ENCODE results near the gene SGMS1. TPM values are rescaled to one million over a fixed set of nuclear protein-coding genes. Genes with fewer than 3 reads are reported as not detected.
A peak's percentile ranks its signal among the peaks of the same experiment; 100 is the strongest.

The SGMS1 gene
- total and polyA plus RNA-seq, 2 experiments from 2014 or later, result 15.0 to 34.7 TPM

- peak; percentile 78 for ATAC-seq
- H3K4me1 Mint-ChIP-seq, result peaks cover 9% of the 10 kb centered on the region; the same call in 2 of the 3 replicates
- H3K36me3 Mint-ChIP-seq (ENCODE audit: low read depth), result no peaks in the 10 kb centered on the region
Measured at GRCh38 chr10:50275650-50276235, 348.0 kb downstream of the SGMS1 start.

GRCh38 chr10:50272531-50272930 lies 351.2 kb downstream of the SGMS1 start:
- no peaks in the 10 kb centered on the region for H3K4me1 Mint-ChIP-seq
- no peak for ATAC-seq
- H3K9me3 Mint-ChIP-seq, result no peaks in the 10 kb centered on the region; the same call in 2 of the 3 replicates
- H3K4me3 Mint-ChIP-seq, result no peak overlapping the region
- Histone ChIP-seq H3K9me2 (ENCODE audit: insufficient read depth) (no peaks in the 10 kb centered on the region), H4K20me1 (replicated peaks; ENCODE audit: insufficient read depth) (no peaks in the 10 kb centered on the region), H3K27me3 (ENCODE audit: insufficient read depth) (no peaks in the 10 kb centered on the region), H3F3A (replicated peaks; ENCODE audit: low read depth) (no peaks in the 10 kb centered on the region), H3K27ac (ENCODE audit: low read depth) (no peak overlapping the region), H3K79me2 (replicated peaks; ENCODE audit: insufficient read depth) (no peaks in the 10 kb centered on the region), H3K36me3 (ENCODE audit: insufficient read depth) (no peaks in the 10 kb centered on the region), H3K4me2 (no peak overlapping the region), H3K4me1 (ENCODE audit: insufficient read depth) (no peaks in the 10 kb centered on the region), H3K4me3 (no peak overlapping the region), H2AFZ (no peak overlapping the region)
- DNase-seq (ENCODE audit: low spot score), result no peak
- no peaks in the 10 kb centered on the region for H3K27me3 Mint-ChIP-seq (ENCODE audit: insufficient read depth, low read depth, poor library complexity)
- H3K27ac Mint-ChIP-seq, result no peak overlapping the region
- H3K36me3 Mint-ChIP-seq (ENCODE audit: low read depth), result no peaks in the 10 kb centered on the region
- TF ChIP-seq ZNF331 (CRISPR knock-in tag; IDR thresholded peaks at IDR 0.05; ENCODE audit: low read depth), result no peak
- TF ChIP-seq STAT1 (IDR thresholded peaks at IDR 0.05; ENCODE audit: unreplicated experiment), result no peak
- TF ChIP-seq EZH2 (IDR thresholded peaks at IDR 0.05; ENCODE audit: low read depth, unreplicated experiment), result no peak
- TF ChIP-seq POLR2AphosphoS5 (IDR thresholded peaks at IDR 0.05; ENCODE audit: low read depth), result no peak
- no peak for TF ChIP-seq ZNF462 (CRISPR knock-in tag; IDR thresholded peaks at IDR 0.05)
- no peak for TF ChIP-seq CREB1 (CRISPR knock-in tag; IDR thresholded peaks at IDR 0.05; ENCODE audit: low read depth)
- no peak for TF ChIP-seq EZH2phosphoT487 (IDR thresholded peaks at IDR 0.05; ENCODE audit: unreplicated experiment)
- TF ChIP-seq ZNF114 (CRISPR knock-in tag; IDR thresholded peaks at IDR 0.05), result no peak
- no peak for TF ChIP-seq NANOG (IDR thresholded peaks at IDR 0.05; ENCODE audit: borderline replicate concordance)

More at GRCh38 chr10:50275650-50276235, 348.0 kb downstream of the SGMS1 start:
- H3K27ac Mint-ChIP-seq, result no peak overlapping the region
- Histone ChIP-seq H3F3A (replicated peaks; ENCODE audit: low read depth) (no peaks in the 10 kb centered on the region), H3K27me3 (ENCODE audit: insufficient read depth) (no peaks in the 10 kb centered on the region), H3K79me2 (replicated peaks; ENCODE audit: insufficient read depth) (no peaks in the 10 kb centered on the region), H3K9me2 (ENCODE audit: insufficient read depth) (no peaks in the 10 kb centered on the region), H4K20me1 (replicated peaks; ENCODE audit: insufficient read depth) (no peaks in the 10 kb centered on the region), H3K27ac (ENCODE audit: low read depth) (no peak overlapping the region), H2AFZ (no peak overlapping the region), H3K4me2 (no peak overlapping the region), H3K4me3 (no peak overlapping the region), H3K4me1 (ENCODE audit: insufficient read depth) (no peaks in the 10 kb centered on the region), H3K36me3 (ENCODE audit: insufficient read depth) (no peaks in the 10 kb centered on the region)
- H3K27me3 Mint-ChIP-seq (ENCODE audit: insufficient read depth, low read depth, poor library complexity), result no peaks in the 10 kb centered on the region
- H3K4me3 Mint-ChIP-seq, result no peak overlapping the region
- DNase-seq (ENCODE audit: low spot score), result peak; percentile 51
- no peaks in the 10 kb centered on the region; the same call in 2 of the 3 replicates for H3K9me3 Mint-ChIP-seq
- TF ChIP-seq CTCF (conservative IDR thresholded peaks at IDR 0.05; ENCODE audit: low read depth in 2 of 2), result peak; percentile 77 to 84
- no peak for TF ChIP-seq JUNB (IDR thresholded peaks at IDR 0.05; ENCODE audit: unreplicated experiment)
